ENCODE data around the gene PRMT9. TPM values are rescaled to one million over a fixed set of nuclear protein-coding genes. Genes with fewer than 3 reads are reported as not detected.
A peak's percentile ranks its signal among the peaks of the same experiment; 100 is the strongest.

Gene PRMT9
- total and polyA plus RNA-seq, 4 experiments from 2014 or later, result 4.6 to 12.6 (median 9.4) TPM

- H3K27me3 ChIP-seq (ENCODE audit: insufficient read depth, low read length), result no peaks in the 10 kb centered on the region
- peak overlapping the region; percentile 96 to 99 (median 98) for H3K27ac Mint-ChIP-seq
- intact Hi-C loops (cut with micrococcal nuclease), result loop anchor here (10.0 kb wide), 2 partner anchors 372 to 1508 kb away; partner anchors contain the start of gene LSM6
- H3K4me3 ChIP-seq (ENCODE audit: low read length in 2 of 2), result no peak overlapping the region
- ChIA-PET CTCF (ENCODE audit: partially characterized antibody) (interaction anchor here (1.5 to 3.1 kb wide), 5 partner anchors 25 to 184 kb away, joined by 4 to 29 read pairs (median 10); partner anchors contain the start of genes ARHGAP10 and TMEM184C), POLR2A (ENCODE audit: partially characterized antibody) (interaction anchor here (3.7 to 4.0 kb wide), 2 partner anchors 49 to 65 kb away, joined by 34 to 63 read pairs; partner anchors contain the start of genes ARHGAP10 and TMEM184C)
- H3K36me3 Mint-ChIP-seq, result peaks cover 10 to 31% of the 10 kb centered on the region in 2 donors
- no peak for DNase-seq
- H3K27me3 Mint-ChIP-seq, result peaks cover 2 to 3% of the 10 kb centered on the region in 2 donors
- H3K9me3 ChIP-seq (ENCODE audit: control insufficient read depth in 1 of 2, low read length in 2 of 2), result no peaks in the 10 kb centered on the region
- H3K4me1 ChIP-seq (ENCODE audit: insufficient read depth, low read length), result peaks cover 15% of the 10 kb centered on the region
- H3K27ac ChIP-seq (ENCODE audit: low read depth, low read length), result no peak overlapping the region
- no peaks in the 10 kb centered on the region for H3K36me3 ChIP-seq (ENCODE audit: insufficient read depth, low read length)
- peak overlapping the region; percentile 92 to 99 (median 96) for H3K4me3 Mint-ChIP-seq
- peaks cover 0 to 2% (median 0%) of the 10 kb centered on the region in 8 donors for H3K9me3 Mint-ChIP-seq
- H3K4me1 Mint-ChIP-seq, result peaks cover 26 to 40% (median 32%) of the 10 kb centered on the region in 4 donors
Measured at GRCh38 chr4:147682755-147683154, 1.2 kb downstream of the PRMT9 start.

- Mint-ChIP-seq H3K27ac (no peak overlapping the region), H3K4me1 (peaks cover 19 to 29% (median 25%) of the 10 kb centered on the region in 4 donors), H3K27me3 (no peaks in the 10 kb centered on the region), H3K4me3 (no peak overlapping the region), H3K9me3 (peaks cover 0 to 2% (median 0%) of the 10 kb centered on the region in 8 donors), H3K36me3 (peaks cover 11 to 30% of the 10 kb centered on the region in 2 donors)
- Histone ChIP-seq H3K4me1 (ENCODE audit: insufficient read depth, low read length) (peaks cover 10% of the 10 kb centered on the region), H3K9me3 (ENCODE audit: control insufficient read depth in 1 of 2, low read length in 2 of 2) (no peaks in the 10 kb centered on the region), H3K27ac (ENCODE audit: low read depth, low read length) (no peak overlapping the region), H3K4me3 (ENCODE audit: low read length in 2 of 2) (no peak overlapping the region), H3K36me3 (ENCODE audit: insufficient read depth, low read length) (no peaks in the 10 kb centered on the region), H3K27me3 (ENCODE audit: insufficient read depth, low read length) (no peaks in the 10 kb centered on the region)
- intact Hi-C loops (cut with micrococcal nuclease), result no loop called here
- ChIA-PET CTCF (ENCODE audit: partially characterized antibody) (interaction anchor here (0.6 to 1.6 kb wide), 4 partner anchors 143 to 188 kb away, joined by 3 to 4 read pairs (median 4); no protein-coding TSS in a partner anchor), POLR2A (ENCODE audit: partially characterized antibody) (no interaction called here)
- DNase-seq, result no peak
Measured at GRCh38 chr4:147678796-147679549, 5.0 kb downstream of the PRMT9 start.

- H3K36me3 ChIP-seq (ENCODE audit: insufficient read depth, low read length), result no peaks in the 10 kb centered on the region
- CTCF ChIA-PET (ENCODE audit: partially characterized antibody), result interaction anchor here (1.6 kb wide), 1 partner anchor 144 kb away, joined by 3 read pairs; no protein-coding TSS in a partner anchor
- no peaks in the 10 kb centered on the region for H3K27me3 Mint-ChIP-seq
- H3K9me3 ChIP-seq (ENCODE audit: control insufficient read depth in 1 of 2, low read length in 2 of 2), result no peaks in the 10 kb centered on the region
- H3K4me1 Mint-ChIP-seq, result peaks cover 14 to 22% (median 20%) of the 10 kb centered on the region in 4 donors
- no peak overlapping the region for H3K4me3 Mint-ChIP-seq
- H3K27ac ChIP-seq (ENCODE audit: low read depth, low read length), result no peak overlapping the region
- peaks cover 9% of the 10 kb centered on the region for H3K4me1 ChIP-seq (ENCODE audit: insufficient read depth, low read length)
- no peaks in the 10 kb centered on the region for H3K9me3 Mint-ChIP-seq
- no peak for DNase-seq
- intact Hi-C loops (cut with micrococcal nuclease), result no loop called here
- no peak overlapping the region for H3K4me3 ChIP-seq (ENCODE audit: low read length in 2 of 2)
- POLR2A ChIA-PET (ENCODE audit: partially characterized antibody), result no interaction called here
- peak overlapping the region in 1 of 7 donors; percentile 35 for H3K27ac Mint-ChIP-seq
- peaks cover 15 to 28% of the 10 kb centered on the region in 2 donors for H3K36me3 Mint-ChIP-seq
- no peaks in the 10 kb centered on the region for H3K27me3 ChIP-seq (ENCODE audit: insufficient read depth, low read length)
Measured at GRCh38 chr4:147678106-147678505, 5.9 kb downstream of the PRMT9 start.

GRCh38 chr4:147674496-147674895 lies 9.5 kb downstream of the PRMT9 start:
- Histone ChIP-seq H3K27ac (ENCODE audit: low read depth, low read length) (no peak overlapping the region), H3K27me3 (ENCODE audit: insufficient read depth, low read length) (no peaks in the 10 kb centered on the region), H3K4me1 (ENCODE audit: insufficient read depth, low read length) (no peaks in the 10 kb centered on the region), H3K4me3 (ENCODE audit: low read length in 2 of 2) (no peak overlapping the region), H3K9me3 (ENCODE audit: control insufficient read depth in 1 of 2, low read length in 2 of 2) (no peaks in the 10 kb centered on the region), H3K36me3 (ENCODE audit: insufficient read depth, low read length) (no peaks in the 10 kb centered on the region)
- CTCF ChIA-PET (ENCODE audit: partially characterized antibody), result interaction anchor here (1.4 kb wide), 1 partner anchor 192 kb away, joined by 4 read pairs; no protein-coding TSS in a partner anchor
- Mint-ChIP-seq H3K9me3 (no peaks in the 10 kb centered on the region), H3K36me3 (peaks cover 31 to 44% of the 10 kb centered on the region in 2 donors), H3K4me1 (peaks cover 0 to 6% (median 1%) of the 10 kb centered on the region in 4 donors), H3K27ac (no peak overlapping the region), H3K4me3 (no peak overlapping the region), H3K27me3 (no peaks in the 10 kb centered on the region)
- POLR2A ChIA-PET (ENCODE audit: partially characterized antibody), result interaction anchor here (0.8 kb wide), 1 partner anchor 9 kb away, joined by 3 read pairs; the partner anchor contains the start of gene PRMT9
- DNase-seq, result no peak
- intact Hi-C loops (cut with micrococcal nuclease), result no loop called here

- H3K9me3 Mint-ChIP-seq, result no peaks in the 10 kb centered on the region
- peaks cover 0 to 6% (median 1%) of the 10 kb centered on the region in 4 donors for H3K4me1 Mint-ChIP-seq
- ChIA-PET CTCF (ENCODE audit: partially characterized antibody) (interaction anchor here (1.4 kb wide), 1 partner anchor 193 kb away, joined by 4 read pairs; no protein-coding TSS in a partner anchor), POLR2A (ENCODE audit: partially characterized antibody) (interaction anchor here (0.8 kb wide), 1 partner anchor 10 kb away, joined by 3 read pairs; the partner anchor contains the start of gene PRMT9)
- H3K36me3 ChIP-seq (ENCODE audit: insufficient read depth, low read length), result no peaks in the 10 kb centered on the region
- no peak overlapping the region for H3K27ac Mint-ChIP-seq
- no peaks in the 10 kb centered on the region for H3K4me1 ChIP-seq (ENCODE audit: insufficient read depth, low read length)
- H3K36me3 Mint-ChIP-seq, result peaks cover 31 to 43% of the 10 kb centered on the region in 2 donors
- no peak overlapping the region for H3K4me3 ChIP-seq (ENCODE audit: low read length in 2 of 2)
- H3K9me3 ChIP-seq (ENCODE audit: control insufficient read depth in 1 of 2, low read length in 2 of 2), result no peaks in the 10 kb centered on the region
- no peak overlapping the region for H3K27ac ChIP-seq (ENCODE audit: low read depth, low read length)
- H3K27me3 Mint-ChIP-seq, result no peaks in the 10 kb centered on the region
- H3K4me3 Mint-ChIP-seq, result no peak overlapping the region
- DNase-seq, result no peak
- H3K27me3 ChIP-seq (ENCODE audit: insufficient read depth, low read length), result no peaks in the 10 kb centered on the region
- intact Hi-C loops (cut with micrococcal nuclease), result no loop called here
Measured at GRCh38 chr4:147674073-147674472, 9.9 kb downstream of the PRMT9 start.

GRCh38 chr4:147658501-147658900 lies 25.5 kb downstream of the PRMT9 start:
- Histone ChIP-seq H3K36me3 (ENCODE audit: insufficient read depth, low read length) (peaks cover 11% of the 10 kb centered on the region), H3K9me3 (ENCODE audit: control insufficient read depth in 1 of 2, low read length in 2 of 2) (no peaks in the 10 kb centered on the region), H3K27me3 (ENCODE audit: insufficient read depth, low read length) (no peaks in the 10 kb centered on the region), H3K27ac (ENCODE audit: low read depth, low read length) (no peak overlapping the region), H3K4me1 (ENCODE audit: insufficient read depth, low read length) (no peaks in the 10 kb centered on the region), H3K4me3 (ENCODE audit: low read length in 2 of 2) (no peak overlapping the region)
- ChIA-PET POLR2A (ENCODE audit: partially characterized antibody) (no interaction called here), CTCF (ENCODE audit: partially characterized antibody) (interaction anchor here (1.0 to 1.5 kb wide), 2 partner anchors 15 to 209 kb away, joined by 3 read pairs; no protein-coding TSS in a partner anchor)
- peaks cover 0 to 4% (median under 1%) of the 10 kb centered on the region in 4 donors for H3K4me1 Mint-ChIP-seq
- H3K9me3 Mint-ChIP-seq, result no peaks in the 10 kb centered on the region
- H3K27ac Mint-ChIP-seq, result no peak overlapping the region
- DNase-seq, result no peak
- intact Hi-C loops (cut with micrococcal nuclease), result no loop called here
- H3K36me3 Mint-ChIP-seq, result peaks cover 51 to 64% of the 10 kb centered on the region in 2 donors
- no peaks in the 10 kb centered on the region for H3K27me3 Mint-ChIP-seq
- no peak overlapping the region for H3K4me3 Mint-ChIP-seq

- intact Hi-C loops (cut with micrococcal nuclease), result no loop called here
- POLR2A ChIA-PET (ENCODE audit: partially characterized antibody), result no interaction called here
- Histone ChIP-seq H3K9me3 (ENCODE audit: control insufficient read depth in 1 of 2, low read length in 2 of 2) (no peaks in the 10 kb centered on the region), H3K4me3 (ENCODE audit: low read length in 2 of 2) (no peak overlapping the region), H3K4me1 (ENCODE audit: insufficient read depth, low read length) (no peaks in the 10 kb centered on the region), H3K27me3 (ENCODE audit: insufficient read depth, low read length) (no peaks in the 10 kb centered on the region), H3K36me3 (ENCODE audit: insufficient read depth, low read length) (peaks cover 11% of the 10 kb centered on the region), H3K27ac (ENCODE audit: low read depth, low read length) (no peak overlapping the region)
- H3K27ac Mint-ChIP-seq, result no peak overlapping the region
- no peaks in the 10 kb centered on the region for H3K27me3 Mint-ChIP-seq
- peaks cover 7 to 13% (median 9%) of the 10 kb centered on the region in 4 donors for H3K4me1 Mint-ChIP-seq
- no peak overlapping the region for H3K4me3 Mint-ChIP-seq
- no peaks in the 10 kb centered on the region for H3K9me3 Mint-ChIP-seq
- CTCF ChIA-PET (ENCODE audit: partially characterized antibody), result no interaction called here
- DNase-seq, result no peak
- peaks cover 55 to 58% of the 10 kb centered on the region in 2 donors for H3K36me3 Mint-ChIP-seq
Measured at GRCh38 chr4:147655639-147656038, 28.3 kb downstream of the PRMT9 start.
